ENCODE measurements around the gene COX10. TPM values are rescaled to one million over a fixed set of nuclear protein-coding genes. Genes with fewer than 3 reads are reported as not detected.

Gene COX10
- total RNA-seq, 1 donor from 2014 or later, result 20.8 TPM

GRCh38 chr17:14143688-14144087 is 74.4 kb downstream of the COX10 start:
- DNase-seq, result no peak
- intact Hi-C loops (cut with micrococcal nuclease), result no loop called here
- ChIA-PET CTCF (no interaction called here), POLR2A (no interaction called here)
- TF ChIP-seq CTCF (IDR thresholded peaks at IDR 0.05), result no peak
- H3K27me3 Mint-ChIP-seq, result no peaks in the 10 kb centered on the region
- no peak overlapping the region for H3K4me3 Mint-ChIP-seq
- no peaks in the 10 kb centered on the region for H3K36me3 Mint-ChIP-seq (ENCODE audit: low read depth)
- no peaks in the 10 kb centered on the region for H3K4me1 Mint-ChIP-seq
- H3K27ac Mint-ChIP-seq, result no peak overlapping the region
- no peak for ATAC-seq (ENCODE audit: low read depth)
- H3K9me3 Mint-ChIP-seq, result peaks cover 2% of the 10 kb centered on the region

GRCh38 chr17:14144508-14144907 is 75.2 kb downstream of the COX10 start:
- Mint-ChIP-seq H3K36me3 (ENCODE audit: low read depth) (no peaks in the 10 kb centered on the region), H3K27me3 (no peaks in the 10 kb centered on the region), H3K27ac (no peak overlapping the region), H3K9me3 (peaks cover 2% of the 10 kb centered on the region), H3K4me3 (no peak overlapping the region), H3K4me1 (no peaks in the 10 kb centered on the region)
- no peak for TF ChIP-seq CTCF (IDR thresholded peaks at IDR 0.05)
- ATAC-seq (ENCODE audit: low read depth) (no peak), DNase-seq (no peak)
- intact Hi-C loops (cut with micrococcal nuclease), result no loop called here
- POLR2A ChIA-PET, result no interaction called here
- CTCF ChIA-PET, result no interaction called here

GRCh38 chr17:14149751-14150150 is 80.4 kb downstream of the COX10 start:
- intact Hi-C loops (cut with micrococcal nuclease), result no loop called here
- no peak for DNase-seq

GRCh38 chr17:14150619-14151018 is 81.3 kb downstream of the COX10 start:
- POLR2A ChIA-PET, result no interaction called here
- no peak for TF ChIP-seq CTCF (IDR thresholded peaks at IDR 0.05)
- H3K27ac Mint-ChIP-seq, result no peak overlapping the region
- ATAC-seq (ENCODE audit: low read depth), result no peak
- H3K36me3 Mint-ChIP-seq (ENCODE audit: low read depth), result peaks cover 12% of the 10 kb centered on the region
- H3K9me3 Mint-ChIP-seq, result peaks cover 2% of the 10 kb centered on the region
- intact Hi-C loops (cut with micrococcal nuclease), result no loop called here
- H3K4me3 Mint-ChIP-seq, result no peak overlapping the region
- no peaks in the 10 kb centered on the region for H3K27me3 Mint-ChIP-seq
- CTCF ChIA-PET, result no interaction called here
- no peak for DNase-seq
- no peaks in the 10 kb centered on the region for H3K4me1 Mint-ChIP-seq

More at GRCh38 chr17:14149751-14150150, 80.4 kb downstream of the COX10 start:
- ATAC-seq (ENCODE audit: low read depth), result no peak
- Mint-ChIP-seq H3K36me3 (ENCODE audit: low read depth) (peaks cover 12% of the 10 kb centered on the region), H3K9me3 (peaks cover 2% of the 10 kb centered on the region), H3K4me3 (no peak overlapping the region), H3K27me3 (no peaks in the 10 kb centered on the region), H3K27ac (no peak overlapping the region), H3K4me1 (no peaks in the 10 kb centered on the region)
- TF ChIP-seq CTCF (IDR thresholded peaks at IDR 0.05), result no peak
- ChIA-PET CTCF (no interaction called here), POLR2A (interaction anchor here (0.6 kb wide), 1 partner anchor 410 kb away, joined by 4 read pairs; no protein-coding TSS in a partner anchor)

GRCh38 chr17:14152721-14153120 is 83.4 kb downstream of the COX10 start:
- Mint-ChIP-seq H3K4me1 (no peaks in the 10 kb centered on the region), H3K36me3 (ENCODE audit: low read depth) (peaks cover 12% of the 10 kb centered on the region), H3K4me3 (no peak overlapping the region), H3K27ac (no peak overlapping the region), H3K27me3 (no peaks in the 10 kb centered on the region), H3K9me3 (no peaks in the 10 kb centered on the region)
- ChIA-PET CTCF (no interaction called here), POLR2A (no interaction called here)
- no peak for TF ChIP-seq CTCF (IDR thresholded peaks at IDR 0.05)
- DNase-seq, result no peak
- no peak for ATAC-seq (ENCODE audit: low read depth)
- intact Hi-C loops (cut with micrococcal nuclease), result no loop called here

All from activated B cell treated with CpG ODN at 0.5 μM for 24 hours (primary cell).